HPDE6-E6E7 (cell line): ENCODE data around the gene WNT3.
"Not testable (repeated sequence)": the region's sequence is repeated elsewhere in the genome, so short reads cannot be mapped to it uniquely, and the experiment has no call there.

Experiments used
- DNase-seq: peaks from one replicate; pipeline ENCODE4 v3.0.0; 2011; ENCODE audit warnings: missing footprints; ENCODE audit errors: extremely low spot score

The WNT3 gene

DNA sequence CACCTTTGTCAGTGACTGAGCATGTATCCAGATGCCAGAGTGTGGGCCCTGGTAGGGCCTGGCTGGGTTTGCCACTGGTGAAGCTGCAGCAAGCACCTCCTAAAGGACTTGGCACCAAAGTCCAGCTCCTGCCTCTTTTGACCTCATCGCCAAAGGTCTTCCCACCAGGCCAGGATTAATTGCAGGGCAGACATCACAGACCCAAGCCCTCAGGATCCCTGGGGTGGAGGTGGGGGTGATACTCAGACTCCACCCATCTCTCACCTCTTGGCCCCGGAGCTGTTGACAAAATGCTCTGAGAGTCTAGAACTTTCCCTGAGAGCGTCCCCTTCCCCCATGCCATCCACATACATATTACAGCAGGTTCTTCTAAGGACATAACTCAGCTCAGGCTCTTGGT, 4.6 kb downstream of the WNT3 start:
- DNase-seq, result no peak

DNA sequence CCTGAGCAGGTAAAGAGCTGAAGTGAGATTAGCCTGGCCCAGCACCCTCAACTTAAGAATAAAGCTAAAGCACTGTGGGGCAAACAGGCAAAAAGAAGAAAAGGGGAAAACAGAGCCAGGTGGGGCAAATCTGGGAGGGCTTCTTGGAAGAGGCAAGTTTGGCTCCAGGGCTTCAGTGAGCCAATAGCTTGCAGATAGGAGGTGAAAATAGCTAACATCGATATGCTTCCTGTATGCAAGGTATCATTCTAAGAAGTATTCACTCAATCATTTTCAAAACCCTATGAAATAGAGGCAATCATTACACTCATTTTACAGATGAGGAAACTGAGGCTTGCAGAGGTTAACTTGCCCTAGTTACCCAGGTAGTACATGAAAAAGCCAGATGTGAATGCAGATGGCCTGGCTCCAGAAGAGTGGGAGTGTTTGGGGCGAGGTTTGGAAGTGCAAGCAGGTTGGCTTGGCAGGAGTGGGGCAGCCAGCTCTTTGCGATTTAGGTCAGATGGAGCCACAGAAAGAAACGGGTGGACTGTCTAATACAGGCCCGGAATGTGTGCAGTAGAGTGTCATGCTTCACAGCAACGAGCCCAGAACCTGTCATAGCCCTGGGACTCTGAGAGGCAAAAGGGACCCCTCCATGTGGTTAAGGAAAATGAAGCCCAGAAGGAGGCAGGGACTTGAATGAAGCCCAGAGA, 5.7 kb downstream of the WNT3 start:
- no peak for DNase-seq

DNA sequence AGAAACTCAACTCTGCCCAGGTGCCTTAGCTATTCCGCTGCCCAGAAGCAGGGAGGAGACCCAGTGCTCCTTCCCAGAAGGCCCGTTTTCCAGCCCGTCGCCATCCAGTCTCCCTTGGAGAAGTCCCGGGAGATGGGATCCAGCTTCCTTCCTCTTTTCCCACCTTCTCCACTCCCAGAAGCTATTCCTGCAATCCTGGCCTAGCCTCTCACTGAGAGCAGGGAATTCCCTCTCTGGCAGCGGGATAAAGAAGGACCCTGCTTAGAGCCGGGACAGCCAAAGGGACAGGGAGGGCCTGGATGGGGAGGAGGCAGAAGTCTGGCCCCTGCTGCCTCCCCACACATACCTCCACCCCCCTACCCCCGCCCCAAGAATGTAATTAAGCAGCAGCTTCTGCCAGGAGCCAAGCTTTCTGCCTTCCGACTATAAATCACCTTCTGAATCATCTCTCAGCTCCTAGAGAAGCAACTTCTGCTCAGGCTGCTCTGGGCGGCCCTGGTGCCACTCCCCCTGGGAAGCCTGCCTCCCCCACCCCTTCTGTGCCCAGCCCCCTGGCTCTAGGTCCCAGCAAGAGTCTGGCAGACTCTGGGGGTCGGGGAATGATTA, 6.4 kb downstream of the WNT3 start:
- no peak for DNase-seq

DNA sequence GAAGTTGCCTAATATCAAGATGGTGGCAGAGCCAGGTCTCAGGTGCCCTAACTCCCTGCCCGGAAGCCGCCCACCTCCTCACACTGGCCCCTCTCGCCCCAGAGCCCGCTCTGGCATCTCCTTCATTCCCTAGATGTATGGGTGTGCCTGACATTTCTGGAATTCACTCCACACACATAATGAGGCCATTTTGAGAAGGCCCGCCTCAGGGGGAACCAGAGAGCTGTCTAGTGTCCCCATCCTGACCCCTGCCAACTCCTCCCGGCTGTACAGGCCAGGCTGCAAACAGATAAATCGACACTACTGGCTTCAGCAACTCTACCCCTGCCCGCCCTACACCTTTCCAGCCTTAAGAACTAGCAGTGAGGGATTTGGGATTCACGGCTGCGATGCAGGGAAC, 7.7 kb downstream of the WNT3 start:
- no peak for DNase-seq

DNA sequence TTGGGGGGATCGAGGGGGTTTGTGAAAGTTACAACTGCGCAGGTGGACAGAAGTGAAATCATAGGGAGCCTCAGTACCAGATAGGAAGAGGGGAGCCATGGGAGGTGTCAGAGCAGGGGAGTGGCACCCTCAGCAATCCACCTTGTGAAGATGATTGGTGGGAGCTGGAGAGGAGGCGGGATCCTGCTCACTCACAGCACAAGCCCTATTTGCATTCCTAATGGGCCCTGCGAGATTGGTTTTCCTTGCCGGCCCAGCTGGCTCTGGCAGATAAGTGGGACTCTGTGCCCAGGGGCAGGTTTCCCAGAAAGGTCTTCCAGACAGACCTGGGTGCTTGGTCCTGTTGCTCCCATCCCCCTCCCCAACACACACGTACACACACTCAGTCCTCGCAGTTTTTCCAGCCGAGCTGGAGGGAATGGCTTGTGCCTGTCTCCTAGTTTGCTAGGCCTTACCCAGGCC, 9.4 kb downstream of the WNT3 start:
- DNase-seq, result no peak

DNA sequence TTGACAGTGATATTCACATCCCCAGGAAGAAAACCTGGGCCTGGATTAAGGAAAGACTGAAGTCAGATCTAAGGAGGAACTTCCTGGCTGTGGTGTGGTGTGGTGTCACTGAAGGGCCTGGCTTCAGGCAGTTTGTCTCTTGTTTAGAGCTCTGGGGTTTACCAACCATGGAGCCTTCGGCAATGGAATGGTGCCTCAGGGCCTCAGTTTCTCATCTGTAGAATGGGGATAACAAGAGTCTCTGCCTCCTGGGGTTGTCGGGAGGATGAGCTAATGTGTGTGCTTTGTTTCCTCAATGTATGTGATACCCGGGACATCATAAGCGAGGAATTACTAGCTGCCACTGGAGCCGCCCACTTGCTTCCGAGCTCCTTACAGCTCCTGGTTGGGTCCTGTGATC, 12.7 kb downstream of the WNT3 start:
- DNase-seq, result no peak

DNA sequence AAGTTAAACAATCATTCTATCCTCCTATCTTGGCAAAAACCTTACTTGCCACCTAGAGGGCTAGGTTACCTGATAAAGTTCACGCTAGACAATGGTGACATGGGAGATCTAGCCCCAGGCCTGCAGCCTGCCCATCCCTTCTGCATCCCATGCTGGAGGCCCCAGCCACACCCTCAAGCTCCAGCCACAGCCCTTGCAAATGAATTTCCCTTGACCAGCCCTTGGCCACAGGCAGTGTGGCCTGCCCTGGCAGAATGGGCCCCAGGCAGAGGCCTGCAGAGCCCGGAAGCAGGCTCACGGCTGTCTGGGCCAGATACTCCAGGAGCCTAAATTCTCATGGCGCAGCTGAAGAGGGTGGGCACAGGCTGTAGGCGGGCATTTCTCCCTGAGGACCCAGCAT, 14.9 kb downstream of the WNT3 start:
- no peak for DNase-seq

DNA sequence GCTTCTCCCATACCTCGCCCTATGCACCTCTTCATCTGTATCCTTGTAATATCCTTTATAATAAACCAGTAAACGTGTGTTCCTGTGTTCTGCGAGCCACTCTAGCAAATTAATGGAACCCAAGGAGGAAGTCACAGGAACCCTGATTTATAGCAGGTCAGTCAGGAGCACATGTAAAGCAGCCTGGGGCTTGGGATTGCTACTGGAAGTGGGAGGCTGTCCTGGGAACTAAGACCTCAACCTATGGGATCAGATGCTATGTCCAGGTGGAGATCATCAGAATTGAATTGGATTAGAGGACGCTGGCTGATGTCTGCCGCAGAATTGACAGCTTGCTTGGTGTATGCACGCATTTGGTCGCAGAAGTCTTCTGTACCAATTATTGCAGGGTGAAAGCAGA, 15.7 kb downstream of the WNT3 start:
- DNase-seq, result no peak

DNA sequence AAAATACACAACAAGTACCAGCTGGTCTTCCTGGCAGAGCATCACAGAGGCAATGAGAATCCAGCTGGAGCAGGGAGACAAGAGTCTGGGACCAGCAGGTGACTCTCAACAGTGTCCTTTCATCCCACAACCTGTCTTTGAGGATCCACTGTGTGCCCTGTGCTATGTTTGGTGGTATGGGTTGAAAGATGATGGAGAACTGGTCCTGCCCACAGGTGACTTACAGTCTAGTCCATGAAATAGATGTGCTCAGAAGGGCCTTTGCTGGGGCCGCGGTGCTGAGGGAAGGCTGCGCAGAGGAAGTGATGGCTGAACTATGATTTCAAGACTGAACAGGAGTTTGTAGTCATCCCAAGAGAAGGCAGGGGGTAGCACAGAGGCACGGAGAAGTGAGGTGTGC, 17.9 kb downstream of the WNT3 start:
- DNase-seq, result no peak

DNA sequence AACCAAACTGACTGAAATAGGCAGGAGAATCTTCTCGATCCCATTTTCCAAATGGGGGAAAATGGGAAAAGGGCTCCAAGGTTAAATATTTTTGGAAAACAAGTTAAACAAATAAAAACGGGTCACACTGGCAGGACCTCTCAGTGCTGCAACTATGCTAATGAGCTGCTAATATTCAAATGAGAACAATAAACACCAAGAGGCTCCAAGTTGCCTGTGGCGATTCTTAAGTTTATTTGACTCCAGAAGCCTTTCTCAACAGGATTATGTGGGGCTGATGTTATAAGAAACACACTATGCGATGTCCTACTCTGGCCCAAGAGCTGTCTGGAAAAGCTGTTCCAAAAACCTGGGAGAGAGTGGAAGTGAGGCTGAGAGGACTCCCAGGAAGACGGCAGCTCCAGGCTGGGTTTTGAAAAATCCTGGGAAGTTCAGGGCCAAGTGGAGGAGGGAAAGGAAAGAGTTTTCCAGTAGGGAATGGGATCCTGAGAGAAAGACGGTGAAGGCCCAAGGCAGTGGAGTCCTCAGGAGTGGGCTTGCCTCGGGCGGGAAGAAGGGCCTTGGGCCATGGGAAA, 21.4 kb downstream of the WNT3 start:
- DNase-seq, result no peak

DNA sequence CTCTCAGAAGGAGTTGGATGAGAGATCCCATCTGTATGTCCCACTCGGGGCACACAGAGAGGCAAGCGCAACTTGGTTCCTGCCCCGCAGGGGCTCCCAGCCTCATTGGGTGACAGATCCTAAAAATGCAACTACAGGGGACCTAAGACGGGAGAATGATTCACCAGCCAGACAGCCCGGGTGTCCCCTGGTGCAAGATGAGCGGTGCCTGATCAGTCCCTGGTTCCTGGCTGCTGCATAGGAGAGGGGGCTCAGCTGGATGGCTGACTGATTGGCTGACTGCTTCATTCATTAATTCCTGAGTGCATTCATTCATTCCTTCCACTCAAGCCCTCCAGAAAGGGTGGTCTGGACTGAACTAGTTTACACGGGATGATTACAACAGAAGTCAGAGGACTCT, 22.0 kb downstream of the WNT3 start:
- DNase-seq, result no peak

DNA sequence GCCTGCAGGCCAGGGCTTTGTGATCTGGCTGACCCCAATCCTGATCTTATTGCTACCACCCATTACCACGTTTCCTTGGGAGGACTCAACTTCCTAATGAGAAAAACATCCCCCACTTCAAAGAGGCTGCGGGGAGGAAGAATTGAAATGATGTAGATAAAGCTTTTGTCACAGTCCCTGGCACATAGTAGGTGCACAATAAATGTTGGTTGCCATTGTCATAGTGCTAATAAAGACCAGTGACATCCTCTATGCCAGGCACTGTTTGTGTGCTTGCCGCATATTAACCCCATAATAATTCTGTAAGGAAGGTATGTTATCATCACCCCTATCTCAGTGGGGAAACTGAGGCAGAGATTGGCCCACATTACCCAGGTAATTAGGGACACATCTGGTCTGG, 22.4 kb downstream of the WNT3 start:
- DNase-seq, result no peak

DNA sequence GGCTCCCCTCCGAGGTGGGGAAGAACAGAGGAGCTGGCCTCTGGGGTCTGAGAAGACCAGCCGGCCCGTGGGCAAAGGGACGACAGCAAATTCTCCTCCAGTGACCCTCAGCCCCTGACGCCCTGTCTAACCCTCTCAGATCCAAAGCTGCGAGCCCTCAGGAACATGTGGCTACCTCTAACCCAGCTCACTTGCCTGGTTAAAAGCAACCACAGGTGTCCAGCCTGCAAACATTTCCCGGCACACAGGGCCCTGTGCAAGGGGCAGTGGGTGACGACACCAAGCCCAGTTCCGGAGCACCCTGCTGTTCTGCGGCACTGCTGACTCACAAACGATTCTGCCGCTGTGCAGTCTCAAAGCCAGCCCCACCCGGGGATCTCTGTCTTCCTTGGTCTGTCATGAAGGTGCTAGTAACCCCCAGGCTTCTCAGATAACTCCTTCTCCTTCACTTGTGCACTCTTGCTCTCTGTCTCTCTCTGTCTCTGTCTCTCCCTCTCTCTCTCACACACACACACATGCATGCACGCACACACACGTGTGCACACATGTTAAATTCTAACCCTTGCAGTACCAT, 23.0 kb downstream of the WNT3 start:
- DNase-seq, result no peak

DNA sequence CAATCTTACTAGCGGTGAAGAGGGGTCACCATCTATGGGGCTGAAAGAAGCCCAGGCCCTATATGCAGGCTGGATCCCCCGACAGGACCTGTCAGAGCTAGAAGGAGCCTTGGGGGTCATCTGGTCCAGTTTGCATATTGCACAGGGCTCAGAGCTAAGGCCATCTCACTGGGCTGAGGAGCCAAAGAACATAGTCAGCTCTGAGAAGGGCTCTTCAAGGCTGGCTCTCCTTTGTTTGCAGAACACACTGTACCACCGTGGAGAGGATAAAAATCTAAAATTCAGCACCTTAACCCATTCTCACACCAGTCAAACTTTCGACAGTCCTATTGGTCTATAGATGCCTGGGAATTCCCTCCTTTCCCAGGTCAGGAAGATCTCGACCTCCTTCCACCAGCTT, 24.2 kb downstream of the WNT3 start:
- no peak for DNase-seq

DNA sequence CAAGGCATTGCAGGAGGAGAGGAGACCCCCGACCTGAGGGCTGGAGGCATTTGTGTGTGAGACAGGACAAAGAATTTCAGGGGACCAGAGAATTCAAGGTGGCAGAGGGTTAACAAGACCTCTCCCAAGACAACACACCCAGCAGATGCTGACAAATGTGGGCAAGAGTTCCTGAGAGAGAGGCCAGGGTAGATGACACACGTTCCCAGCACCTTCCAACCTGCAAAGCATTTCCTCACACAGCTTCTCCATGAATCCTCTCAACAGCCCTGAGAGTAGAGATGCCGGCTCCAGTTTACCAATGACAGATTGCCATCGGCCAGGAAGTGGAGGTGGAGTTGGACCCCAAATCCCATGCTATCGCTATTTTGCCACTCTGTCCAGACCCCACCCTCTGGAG, 25.0 kb downstream of the WNT3 start:
- no peak for DNase-seq

DNA sequence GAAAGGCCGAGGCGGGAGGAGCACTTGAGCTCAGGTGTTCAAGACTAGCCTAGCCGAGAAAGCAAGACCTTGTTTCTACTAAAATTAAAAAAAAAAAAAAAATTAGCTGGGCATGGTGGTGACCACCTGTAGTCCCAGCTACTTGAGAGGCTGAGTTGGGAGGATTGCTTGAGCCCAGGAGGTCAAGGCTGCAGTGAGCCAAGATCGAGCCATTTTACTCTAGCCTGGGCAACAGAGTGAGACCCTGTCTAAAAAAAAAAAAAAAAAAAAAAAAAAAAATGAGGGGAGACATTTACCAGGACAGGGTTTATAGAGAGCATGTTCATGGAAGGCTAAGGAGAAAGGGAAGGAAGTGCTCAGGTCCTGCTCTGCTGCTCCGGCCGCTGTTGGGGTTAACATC, 25.5 kb downstream of the WNT3 start:
- not testable (repeated sequence) for DNase-seq

DNA sequence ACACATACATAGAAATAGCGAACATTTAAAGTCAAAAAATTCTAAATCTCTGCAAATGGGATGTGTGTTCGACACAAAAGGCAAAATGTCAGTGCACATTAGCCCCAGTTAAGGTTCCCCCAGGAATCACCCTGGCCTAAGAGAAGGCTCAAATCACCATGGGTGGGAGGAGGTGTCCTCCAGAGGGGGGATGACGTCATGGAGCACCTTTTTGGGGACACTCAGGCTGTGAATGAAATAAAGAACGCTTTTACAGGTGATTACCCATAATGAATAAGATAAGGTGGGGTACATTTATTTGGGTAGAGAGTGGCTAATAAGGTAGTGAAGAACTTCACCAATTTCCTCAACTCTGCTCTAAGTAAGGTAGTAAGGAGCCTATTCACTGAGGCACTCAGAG, 26.4 kb downstream of the WNT3 start:
- no peak for DNase-seq

DNA sequence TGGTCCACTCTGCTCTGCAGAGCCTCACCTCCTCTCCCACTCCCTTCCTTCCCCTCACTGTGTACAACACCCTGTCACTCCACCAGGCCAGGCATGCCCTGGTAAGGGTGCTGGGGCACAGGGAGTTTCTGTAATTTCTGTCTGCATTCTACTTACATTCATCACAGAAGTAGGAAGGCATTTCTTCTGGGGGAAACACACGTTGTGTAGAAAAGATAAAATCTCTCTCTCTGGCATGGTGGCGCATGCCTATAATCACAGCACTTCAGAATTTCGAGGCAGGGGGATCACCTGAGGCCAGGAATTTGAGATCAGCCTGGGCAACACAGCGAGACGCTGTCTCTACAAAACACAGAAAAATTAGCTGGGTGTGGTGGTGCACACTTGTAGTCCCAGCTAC, 27.0 kb downstream of the WNT3 start:
- no peak for DNase-seq

DNA sequence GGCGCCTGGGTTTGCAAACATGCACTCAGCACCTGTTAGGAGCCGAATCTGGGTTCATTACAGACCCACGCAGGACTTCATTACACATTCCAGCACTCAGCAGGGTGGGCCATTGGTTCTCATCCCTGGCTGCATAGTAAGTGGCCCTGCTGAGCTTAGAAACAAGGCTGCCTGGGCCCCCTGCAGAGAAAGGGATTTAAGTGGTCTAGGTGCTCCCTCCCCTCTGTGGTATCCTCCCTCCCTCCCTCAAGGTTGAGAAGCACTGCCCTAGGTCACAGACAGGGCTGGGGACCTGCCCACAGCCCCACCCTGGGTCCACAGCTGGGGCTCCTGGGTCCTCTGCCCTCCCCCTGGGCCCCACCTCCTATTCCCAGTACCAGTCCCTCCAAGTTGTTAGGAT, 28.3 kb downstream of the WNT3 start:
- no peak for DNase-seq

DNA sequence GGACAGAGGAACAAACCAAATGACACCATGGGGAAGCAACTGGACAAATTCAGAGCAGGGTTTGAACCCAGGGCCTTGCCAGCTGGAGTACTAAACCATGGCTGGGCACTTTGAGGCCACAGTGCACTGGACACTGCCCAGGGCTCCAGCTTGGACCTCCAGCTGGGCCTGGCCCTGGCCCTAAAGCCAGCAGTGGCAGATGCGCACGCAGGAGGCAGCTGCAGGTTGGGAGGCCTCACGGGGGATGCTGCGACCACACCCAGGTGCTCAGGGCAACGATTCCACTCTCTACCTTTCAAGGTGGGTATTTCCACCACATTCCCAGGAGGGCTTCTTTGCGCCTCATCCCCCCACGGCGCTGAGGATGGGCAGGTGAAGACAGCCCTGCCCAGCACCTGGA, 28.9 kb downstream of the WNT3 start:
- DNase-seq, result no peak

DNA sequence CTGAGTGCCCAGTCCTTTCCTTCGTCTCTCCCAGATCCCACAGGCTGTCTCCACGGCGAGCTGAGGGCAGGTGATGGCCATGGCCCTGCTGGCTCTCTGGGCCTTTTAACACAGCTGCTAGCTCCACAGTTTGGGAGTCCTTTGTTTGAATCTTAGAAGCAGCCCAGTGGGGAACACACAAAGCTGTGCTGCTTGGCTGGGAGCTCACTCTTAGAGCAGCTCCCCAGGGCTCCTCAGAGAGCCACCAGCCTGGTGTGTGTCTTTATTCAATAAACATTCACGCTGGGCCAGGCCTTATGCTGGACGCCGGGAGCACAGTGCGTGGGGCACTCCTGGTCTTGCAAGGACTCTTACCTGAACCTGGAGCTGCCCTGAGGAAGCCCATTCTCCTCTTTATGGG, 29.7 kb downstream of the WNT3 start:
- DNase-seq, result no peak

DNA sequence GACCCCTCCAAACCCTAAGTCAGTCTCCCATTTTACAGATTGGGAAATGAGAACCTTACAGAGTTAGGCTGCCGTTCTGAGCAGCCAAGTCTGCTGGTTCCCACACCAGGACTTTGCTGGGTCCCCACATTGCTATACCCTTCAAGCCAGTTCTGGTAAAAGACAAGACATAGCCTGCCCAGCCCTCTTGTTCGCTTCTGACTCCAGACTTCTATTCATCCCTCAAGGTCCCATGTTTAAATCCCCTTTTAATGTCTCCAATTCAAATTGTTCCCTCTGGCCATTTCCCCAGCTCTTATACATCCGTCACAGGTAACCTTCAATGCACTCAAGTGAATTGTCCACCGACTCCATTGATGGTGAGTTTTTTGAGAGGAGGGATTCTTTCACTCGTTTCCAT, 30.2 kb downstream of the WNT3 start:
- DNase-seq, result no peak

DNA sequence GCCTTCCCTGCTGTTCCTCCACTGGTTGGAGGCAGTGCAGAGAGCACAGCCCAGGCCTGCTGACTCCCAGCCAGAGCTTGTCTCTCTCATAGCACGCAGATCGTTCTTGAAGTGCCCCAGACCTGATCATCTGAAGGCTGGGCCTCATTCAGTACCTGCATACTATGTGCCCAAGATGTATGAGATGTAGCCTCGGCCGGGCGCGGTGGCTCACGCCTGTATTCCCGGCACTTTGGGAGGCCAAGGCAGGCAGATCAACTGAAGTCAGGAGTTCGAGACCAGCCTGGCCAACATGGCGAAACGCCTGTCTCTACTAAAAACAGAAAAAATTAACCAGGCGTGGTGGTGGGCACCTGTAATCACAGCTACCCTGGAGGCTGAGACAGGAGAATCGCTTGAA, 31.0 kb downstream of the WNT3 start:
- no peak for DNase-seq
